ENCODE measurements around the gene FCAMR.
A peak's percentile ranks its signal among the peaks of the same experiment; 100 is the strongest.
"Not testable (repeated sequence)": the region's sequence is repeated elsewhere in the genome, so short reads cannot be mapped to it uniquely, and the experiment has no call there.

The FCAMR gene

GRCh38 chr1:206937425-206937824, 32.8 kb downstream of the FCAMR start:
- no peak for DNase-seq (ENCODE audit: low read depth in 1 of 2, low spot score in 1 of 2)

- DNase-seq (ENCODE audit: low read depth in 1 of 2, low spot score in 1 of 2), result no peak
These were observed 34.7 kb downstream of the FCAMR start for GRCh38 chr1:206935491-206936067.

GRCh38 chr1:206933333-206933945, 36.8 kb downstream of the FCAMR start:
- DNase-seq (ENCODE audit: low read depth in 1 of 2, low spot score in 1 of 2), result peak; percentile 58

- no peak for DNase-seq (ENCODE audit: low read depth in 1 of 2, low spot score in 1 of 2)
These were observed 38.1 kb downstream of the FCAMR start for GRCh38 chr1:206932177-206932576.

GRCh38 chr1:206931709-206932108, 38.6 kb downstream of the FCAMR start:
- no peak for DNase-seq (ENCODE audit: low read depth in 1 of 2, low spot score in 1 of 2)

- DNase-seq (ENCODE audit: low read depth in 1 of 2, low spot score in 1 of 2), result no peak
These were observed 40.0 kb downstream of the FCAMR start for GRCh38 chr1:206930210-206930798.

- DNase-seq (ENCODE audit: low read depth in 1 of 2, low spot score in 1 of 2), result no peak
These were observed 40.7 kb downstream of the FCAMR start for GRCh38 chr1:206929524-206929923.

- no peak for DNase-seq (ENCODE audit: low read depth in 1 of 2, low spot score in 1 of 2)
These were observed 44.0 kb downstream of the FCAMR start for GRCh38 chr1:206926286-206926685.

GRCh38 chr1:206925106-206925736, 45.0 kb downstream of the FCAMR start:
- peak in 1 of 2 donors; percentile 18 for DNase-seq (ENCODE audit: low read depth in 1 of 2, low spot score in 1 of 2)

- no peak for DNase-seq (ENCODE audit: low read depth in 1 of 2, low spot score in 1 of 2)
These were observed 45.6 kb downstream of the FCAMR start for GRCh38 chr1:206924592-206925105.

- not testable (repeated sequence) for DNase-seq (ENCODE audit: low read depth in 1 of 2, low spot score in 1 of 2)
These were observed 46.2 kb downstream of the FCAMR start for GRCh38 chr1:206923961-206924557.

GRCh38 chr1:206923009-206923960, 47.0 kb downstream of the FCAMR start:
- peak; percentile 57 to 59 for DNase-seq (ENCODE audit: low read depth in 1 of 2, low spot score in 1 of 2)

GRCh38 chr1:206922524-206922923, 47.7 kb downstream of the FCAMR start:
- DNase-seq (ENCODE audit: low read depth in 1 of 2, low spot score in 1 of 2), result no peak

- peak in 1 of 2 donors; percentile 25 for DNase-seq (ENCODE audit: low read depth in 1 of 2, low spot score in 1 of 2)
These were observed 48.4 kb downstream of the FCAMR start, which contains the start of gene FCMR for GRCh38 chr1:206921772-206922265. Gene FCMR (minus strand): TSS chr1:206921941. CDS start chr1:206921854, 87 bp downstream.

GRCh38 chr1:206918076-206918475, 52.2 kb downstream of the FCAMR start:
- no peak for DNase-seq (ENCODE audit: low read depth in 1 of 2, low spot score in 1 of 2)

- no peak for DNase-seq (ENCODE audit: low read depth in 1 of 2, low spot score in 1 of 2)
These were observed 54.1 kb downstream of the FCAMR start for GRCh38 chr1:206916000-206916709.

GRCh38 chr1:206915030-206915735, 55.1 kb downstream of the FCAMR start:
- no peak for DNase-seq (ENCODE audit: low read depth in 1 of 2, low spot score in 1 of 2)

GRCh38 chr1:206913766-206914537, 56.3 kb downstream of the FCAMR start:
- DNase-seq (ENCODE audit: low read depth in 1 of 2, low spot score in 1 of 2), result no peak
